Brain microvascular endothelial cell (primary cell): ENCODE measurements around the gene OLIG2.

Experiments
- DNase-seq: peaks from one replicate; pipeline ENCODE4 v3.0.0-alpha.2; 2020
- H3K27ac ChIP-seq: fragments of 250-450 bp; sonication (Bioruptor Pico); 2 replicates; pipeline ENCODE4 v1.5.1; 2020; ENCODE audit warnings: mild to moderate bottlenecking, moderate library complexity
- H3K27me3 ChIP-seq: fragments of 250-450 bp; sonication (Bioruptor Pico); replicated peaks from 2 replicates; pipeline ENCODE4 v1.5.1; 2020; ENCODE audit warnings: mild to moderate bottlenecking
- H3K36me3 ChIP-seq: fragments of 250-450 bp; sonication (Bioruptor Pico); replicated peaks from 2 replicates; pipeline ENCODE4 v1.5.1; 2020; ENCODE audit warnings: mild to moderate bottlenecking
- H3K4me3 ChIP-seq: 2 replicates; pipeline ENCODE4 v1.5.1; 2011; ENCODE audit warnings: low read depth, mild to moderate bottlenecking, control low read depth, low read length, moderate library complexity
- CTCF ChIP-seq: IDR thresholded peaks from 2 replicates; pipeline ENCODE4 v1.5.1; 2011; ENCODE audit warnings: low read depth, mild to moderate bottlenecking, moderate library complexity, low read length, control low read depth, inconsistent platforms; ENCODE audit errors: missing control alignments
- in situ Hi-C: cut with HindIII; loops from 2 replicates; pipeline ENCODE4 v1.10.0; 2017; ENCODE audit warnings: low sequenced_read_pairs, low pct_ligation_motif_present

OLIG2 gene

GRCh38 chr21:33058957-33059356 lies 33.2 kb downstream of the OLIG2 start:
- no peak for TF ChIP-seq CTCF
- Histone ChIP-seq H3K36me3 (no peaks in the 10 kb centered on the region), H3K27ac (no peak overlapping the region), H3K4me3 (no peak overlapping the region), H3K27me3 (peaks cover 29% of the 10 kb centered on the region)
- in situ Hi-C loops = no loop called here
- DNase-seq = no peak

- in situ Hi-C loops = no loop called here
- Histone ChIP-seq H3K4me3 (no peak overlapping the region), H3K36me3 (no peaks in the 10 kb centered on the region), H3K27ac (no peak overlapping the region), H3K27me3 (peaks cover 34% of the 10 kb centered on the region)
- DNase-seq = no peak
- no peak for TF ChIP-seq CTCF
Observed at GRCh38 chr21:33059380-33059841, 33.7 kb downstream of the OLIG2 start.

GRCh38 chr21:33061233-33061632 lies 35.5 kb downstream of the OLIG2 start:
- Histone ChIP-seq H3K27ac (no peak overlapping the region), H3K27me3 (peaks cover 51% of the 10 kb centered on the region), H3K4me3 (no peak overlapping the region), H3K36me3 (no peaks in the 10 kb centered on the region)
- no peak for TF ChIP-seq CTCF
- in situ Hi-C loops = no loop called here
- DNase-seq = no peak

- H3K27ac ChIP-seq = no peak overlapping the region
- in situ Hi-C loops = no loop called here
- DNase-seq = no peak
- no peaks in the 10 kb centered on the region for H3K36me3 ChIP-seq
- peaks cover 72% of the 10 kb centered on the region for H3K27me3 ChIP-seq
- no peak overlapping the region for H3K4me3 ChIP-seq
- no peak for TF ChIP-seq CTCF
Observed at GRCh38 chr21:33063375-33063883, 37.7 kb downstream of the OLIG2 start.

- no peak for TF ChIP-seq CTCF
- no peak overlapping the region for H3K4me3 ChIP-seq
- no peak for DNase-seq
- in situ Hi-C loops = no loop called here
- H3K36me3 ChIP-seq = no peaks in the 10 kb centered on the region
- peaks cover 77% of the 10 kb centered on the region for H3K27me3 ChIP-seq
- H3K27ac ChIP-seq = no peak overlapping the region
Observed at GRCh38 chr21:33063907-33064622, 38.3 kb downstream of the OLIG2 start.
